GM12878 (cell line): ENCODE data around the gene ASB7. TPM values are rescaled to one million over a fixed set of nuclear protein-coding genes. Genes with fewer than 3 reads are reported as not detected.
A peak's percentile ranks its signal among the peaks of the same experiment; 100 is the strongest.

Source experiments
- DPF2 ChIP-seq: fragments of 450-650 bp; IDR thresholded peaks from 2 replicates; pipeline ENCODE4 v1.6.1; 2017; ENCODE audit warnings: mild to moderate bottlenecking
- LARP7 ChIP-seq: fragments of 450-650 bp; IDR thresholded peaks from 2 replicates; pipeline ENCODE4 v1.6.1; 2017; ENCODE audit warnings: mild to moderate bottlenecking
- PRDM15 ChIP-seq: fragments of 450-650 bp; formaldehyde crosslinking; IDR thresholded peaks from 2 replicates; pipeline ENCODE4 v1.4.0; 2020; ENCODE audit warnings: mild to moderate bottlenecking, moderate library complexity
- RB1 ChIP-seq: fragments of 450-650 bp; formaldehyde crosslinking; IDR thresholded peaks from 2 replicates; pipeline ENCODE4 v1.6.1; 2017; ENCODE audit warnings: mild to moderate bottlenecking, borderline replicate concordance
- RFX5 ChIP-seq: IDR thresholded peaks from 2 replicates; pipeline ENCODE4 v1.6.1; 2011; ENCODE audit warnings: low read depth, low read length, improper control_type of control experiment
- SP1 ChIP-seq: IDR thresholded peaks from one replicate; pipeline ENCODE4 v1.6.1; 2011; ENCODE audit warnings: low read depth, low read length
- polyA plus RNA-seq, 11 experiments: library from polyadenylated mRNA; depleted of rRNA in 4 of 11; unstranded in 6 of 11; stranded (reverse) in 5 of 11; fragments of >200 nt; fragmentation: Nextera tagmentation in 4 of 11; fragmentation: Illumina TruSeq in 1 of 11; extraction: Ambion mirVana in 4 of 11; extraction: Trizol in 1 of 11; gene quantifications; 1 replicate in 1 of 11; 2 replicates in 10 of 11; pipeline versions ENCODE4 v1.2.1 to v1.2.3, GENCODE V29; 2011 to 2016; ENCODE audit warnings: inconsistent platforms in 2 of 11, missing spikeins in 2 of 11, low read depth in 1 of 11
- total RNA-seq, 4 experiments: library from RNA; depleted of rRNA in 3 of 4; stranded (reverse); fragments of >200 nt in 3 of 4; fragmentation: Illumina TruSeq in 1 of 4; extraction: Trizol in 1 of 4; gene quantifications; 2 replicates each; pipeline versions ENCODE4 v1.2.1 to v1.2.3, GENCODE V29; 2013 to 2021
- TF ChIP-seq, protein P1 (sequence below): fragments of 450-650 bp; conservative IDR thresholded peaks from 2 replicates; pipeline ENCODE4 v1.6.1; 2017; ENCODE audit warnings: mild to moderate bottlenecking, moderate library complexity
- TF ChIP-seq, protein P2 (sequence below): IDR thresholded peaks from 2 replicates; pipeline ENCODE4 v1.6.1; 2012; ENCODE audit warnings: mild to moderate bottlenecking, low read depth, low read length

Gene ASB7
- total and polyA plus RNA-seq, 10 of the 15 experiments (the other 5 are each of a cell fraction or from before 2014, with no cell fraction given), result 2.7 to 13.9 (median 8.6) TPM

GRCh38 chr15:100601617-100602063 is 749 bp upstream of the ASB7 start (continued):
- TF ChIP-seq, protein P1, sequence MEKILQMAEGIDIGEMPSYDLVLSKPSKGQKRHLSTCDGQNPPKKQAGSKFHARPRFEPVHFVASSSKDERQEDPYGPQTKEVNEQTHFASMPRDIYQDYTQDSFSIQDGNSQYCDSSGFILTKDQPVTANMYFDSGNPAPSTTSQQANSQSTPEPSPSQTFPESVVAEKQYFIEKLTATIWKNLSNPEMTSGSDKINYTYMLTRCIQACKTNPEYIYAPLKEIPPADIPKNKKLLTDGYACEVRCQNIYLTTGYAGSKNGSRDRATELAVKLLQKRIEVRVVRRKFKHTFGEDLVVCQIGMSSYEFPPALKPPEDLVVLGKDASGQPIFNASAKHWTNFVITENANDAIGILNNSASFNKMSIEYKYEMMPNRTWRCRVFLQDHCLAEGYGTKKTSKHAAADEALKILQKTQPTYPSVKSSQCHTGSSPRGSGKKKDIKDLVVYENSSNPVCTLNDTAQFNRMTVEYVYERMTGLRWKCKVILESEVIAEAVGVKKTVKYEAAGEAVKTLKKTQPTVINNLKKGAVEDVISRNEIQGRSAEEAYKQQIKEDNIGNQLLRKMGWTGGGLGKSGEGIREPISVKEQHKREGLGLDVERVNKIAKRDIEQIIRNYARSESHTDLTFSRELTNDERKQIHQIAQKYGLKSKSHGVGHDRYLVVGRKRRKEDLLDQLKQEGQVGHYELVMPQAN, result peak; percentile 59; the same call in 1 of the 2 replicates
- TF ChIP-seq SP1 (no peak), LARP7 (peak; percentile 56; the same call in 1 of the 2 replicates), RFX5 (no peak), PRDM15 (no peak), RB1 (no peak), DPF2 (peak; percentile 14; the same call in 1 of the 2 replicates)
- TF ChIP-seq, protein P2, sequence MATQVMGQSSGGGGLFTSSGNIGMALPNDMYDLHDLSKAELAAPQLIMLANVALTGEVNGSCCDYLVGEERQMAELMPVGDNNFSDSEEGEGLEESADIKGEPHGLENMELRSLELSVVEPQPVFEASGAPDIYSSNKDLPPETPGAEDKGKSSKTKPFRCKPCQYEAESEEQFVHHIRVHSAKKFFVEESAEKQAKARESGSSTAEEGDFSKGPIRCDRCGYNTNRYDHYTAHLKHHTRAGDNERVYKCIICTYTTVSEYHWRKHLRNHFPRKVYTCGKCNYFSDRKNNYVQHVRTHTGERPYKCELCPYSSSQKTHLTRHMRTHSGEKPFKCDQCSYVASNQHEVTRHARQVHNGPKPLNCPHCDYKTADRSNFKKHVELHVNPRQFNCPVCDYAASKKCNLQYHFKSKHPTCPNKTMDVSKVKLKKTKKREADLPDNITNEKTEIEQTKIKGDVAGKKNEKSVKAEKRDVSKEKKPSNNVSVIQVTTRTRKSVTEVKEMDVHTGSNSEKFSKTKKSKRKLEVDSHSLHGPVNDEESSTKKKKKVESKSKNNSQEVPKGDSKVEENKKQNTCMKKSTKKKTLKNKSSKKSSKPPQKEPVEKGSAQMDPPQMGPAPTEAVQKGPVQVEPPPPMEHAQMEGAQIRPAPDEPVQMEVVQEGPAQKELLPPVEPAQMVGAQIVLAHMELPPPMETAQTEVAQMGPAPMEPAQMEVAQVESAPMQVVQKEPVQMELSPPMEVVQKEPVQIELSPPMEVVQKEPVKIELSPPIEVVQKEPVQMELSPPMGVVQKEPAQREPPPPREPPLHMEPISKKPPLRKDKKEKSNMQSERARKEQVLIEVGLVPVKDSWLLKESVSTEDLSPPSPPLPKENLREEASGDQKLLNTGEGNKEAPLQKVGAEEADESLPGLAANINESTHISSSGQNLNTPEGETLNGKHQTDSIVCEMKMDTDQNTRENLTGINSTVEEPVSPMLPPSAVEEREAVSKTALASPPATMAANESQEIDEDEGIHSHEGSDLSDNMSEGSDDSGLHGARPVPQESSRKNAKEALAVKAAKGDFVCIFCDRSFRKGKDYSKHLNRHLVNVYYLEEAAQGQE, result no peak
